ENCODE results near the gene CLUH. TPM values are rescaled to one million over a fixed set of nuclear protein-coding genes. Genes with fewer than 3 reads are reported as not detected.

The CLUH gene
- polyA plus RNA-seq, 1 experiment = 7.1 TPM

DNA sequence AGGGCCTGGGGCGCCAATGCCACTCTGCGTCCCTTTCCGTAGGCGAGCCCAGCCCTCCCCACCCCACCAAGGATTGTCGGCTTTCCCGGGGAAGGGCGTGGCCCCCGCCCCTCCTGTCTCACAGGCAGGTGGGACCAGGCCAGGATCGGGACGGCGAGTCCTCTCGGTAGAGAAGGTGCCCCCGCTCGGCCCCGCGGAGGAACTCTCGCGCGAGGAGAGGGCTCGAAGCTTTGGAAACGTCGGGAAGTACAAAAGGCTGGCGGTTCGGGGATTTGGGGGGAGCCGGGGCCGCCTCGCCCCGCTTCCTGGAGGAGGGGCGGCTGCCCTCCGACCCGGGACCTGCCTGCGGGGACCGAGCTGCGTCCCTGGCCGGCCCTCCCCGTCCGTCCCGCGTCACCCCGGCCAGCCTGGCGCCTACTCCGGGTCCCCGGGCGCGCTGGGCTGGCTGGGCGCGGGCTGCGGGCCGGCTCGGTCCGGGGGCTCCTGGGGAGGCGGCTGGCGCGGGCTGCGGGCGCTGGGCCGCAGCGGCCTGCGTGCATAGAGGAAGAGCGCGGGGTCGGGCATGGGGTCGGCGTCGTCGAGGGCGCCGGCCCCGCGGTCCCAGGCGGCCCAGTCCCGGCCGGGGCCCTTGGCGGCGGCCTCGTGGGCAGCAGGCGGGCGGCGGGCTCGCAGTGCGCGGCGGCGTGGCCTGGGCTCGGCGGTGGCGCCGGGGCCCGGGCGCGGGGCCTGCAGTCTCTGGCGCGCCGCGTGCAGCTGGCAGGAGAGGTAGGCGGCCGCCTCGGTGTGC is 12.6 kb upstream of the CLUH start:
- peaks cover 39% of the 10 kb centered on the region for H3K27me3 ChIP-seq (ENCODE audit: control insufficient read depth, insufficient read depth, low read length)
- TF ChIP-seq, protein P1, sequence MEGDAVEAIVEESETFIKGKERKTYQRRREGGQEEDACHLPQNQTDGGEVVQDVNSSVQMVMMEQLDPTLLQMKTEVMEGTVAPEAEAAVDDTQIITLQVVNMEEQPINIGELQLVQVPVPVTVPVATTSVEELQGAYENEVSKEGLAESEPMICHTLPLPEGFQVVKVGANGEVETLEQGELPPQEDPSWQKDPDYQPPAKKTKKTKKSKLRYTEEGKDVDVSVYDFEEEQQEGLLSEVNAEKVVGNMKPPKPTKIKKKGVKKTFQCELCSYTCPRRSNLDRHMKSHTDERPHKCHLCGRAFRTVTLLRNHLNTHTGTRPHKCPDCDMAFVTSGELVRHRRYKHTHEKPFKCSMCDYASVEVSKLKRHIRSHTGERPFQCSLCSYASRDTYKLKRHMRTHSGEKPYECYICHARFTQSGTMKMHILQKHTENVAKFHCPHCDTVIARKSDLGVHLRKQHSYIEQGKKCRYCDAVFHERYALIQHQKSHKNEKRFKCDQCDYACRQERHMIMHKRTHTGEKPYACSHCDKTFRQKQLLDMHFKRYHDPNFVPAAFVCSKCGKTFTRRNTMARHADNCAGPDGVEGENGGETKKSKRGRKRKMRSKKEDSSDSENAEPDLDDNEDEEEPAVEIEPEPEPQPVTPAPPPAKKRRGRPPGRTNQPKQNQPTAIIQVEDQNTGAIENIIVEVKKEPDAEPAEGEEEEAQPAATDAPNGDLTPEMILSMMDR (IDR thresholded peaks at IDR 0.05; ENCODE audit: low read depth, low read length) = no peak
- H3K27ac ChIP-seq (ENCODE audit: low read depth, low read length) = no peak overlapping the region
- DNase-seq (ENCODE audit: low read depth, low spot score) = no peak
- POLR2A ChIA-PET = no interaction called here
- CTCF ChIA-PET = no interaction called here
- no peak overlapping the region for H3K4me3 ChIP-seq (ENCODE audit: low read depth, low read length)
- peaks cover 4% of the 10 kb centered on the region; the same call in 1 of the 2 replicates for H3K9me3 ChIP-seq (ENCODE audit: control insufficient read depth, insufficient read depth, low read length)

DNA sequence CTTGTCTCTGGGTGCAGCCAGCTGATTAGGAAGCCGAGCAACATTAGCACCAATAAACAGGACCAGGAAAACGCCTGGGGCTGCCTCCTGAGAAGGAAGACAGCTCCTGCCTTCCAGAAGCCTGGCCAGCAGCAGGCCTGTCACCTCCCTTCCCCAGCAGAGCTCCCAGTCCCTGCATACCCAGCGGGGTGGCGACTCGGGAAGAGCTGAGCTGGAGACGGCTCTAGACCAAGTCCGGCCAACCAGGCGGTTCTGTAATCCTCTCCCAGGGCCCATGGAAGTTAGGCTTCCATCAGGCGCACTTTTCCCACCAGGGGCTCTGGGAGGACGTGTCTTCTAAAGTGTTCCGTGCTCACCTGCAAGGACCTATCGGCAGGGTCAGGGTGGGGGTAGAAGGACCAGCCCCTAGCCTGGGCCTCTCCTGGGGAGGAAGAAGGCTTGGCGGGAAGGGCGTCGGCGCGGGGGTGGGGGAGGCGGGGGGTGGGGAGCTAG is 12.0 kb upstream of the CLUH start:
- TF ChIP-seq, protein P1 (IDR thresholded peaks at IDR 0.05; ENCODE audit: low read depth, low read length) = no peak
- DNase-seq (ENCODE audit: low read depth, low spot score) = no peak
- CTCF ChIA-PET = no interaction called here
- H3K27me3 ChIP-seq (ENCODE audit: control insufficient read depth, insufficient read depth, low read length) = peaks cover 39% of the 10 kb centered on the region
- no peak overlapping the region for H3K27ac ChIP-seq (ENCODE audit: low read depth, low read length)
- no peak overlapping the region for H3K4me3 ChIP-seq (ENCODE audit: low read depth, low read length)
- POLR2A ChIA-PET = no interaction called here
- H3K9me3 ChIP-seq (ENCODE audit: control insufficient read depth, insufficient read depth, low read length) = peaks cover 4% of the 10 kb centered on the region; the same call in 1 of the 2 replicates

DNA sequence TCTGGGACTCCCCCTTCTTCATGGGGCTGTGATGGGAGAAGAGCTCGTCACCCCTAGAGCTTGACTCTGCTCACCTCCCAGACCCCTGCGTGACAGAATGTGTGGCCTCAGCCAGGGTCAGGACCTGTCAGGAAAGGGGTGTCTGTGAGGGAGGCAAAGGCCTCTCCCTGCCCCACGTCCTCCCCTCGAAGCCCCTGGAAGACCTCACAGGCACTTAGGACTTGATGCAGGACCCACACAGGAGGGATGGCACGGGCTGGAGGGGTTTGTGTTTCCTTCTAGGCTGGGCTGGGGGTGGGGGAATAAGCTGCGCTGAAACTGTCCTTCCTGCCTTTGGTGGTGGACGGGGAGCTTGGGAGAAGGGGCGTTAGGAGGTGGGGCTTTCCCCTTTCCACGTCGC is 11.0 kb upstream of the CLUH start:
- Histone ChIP-seq H3K27ac (ENCODE audit: low read depth, low read length) (no peak overlapping the region), H3K27me3 (ENCODE audit: control insufficient read depth, insufficient read depth, low read length) (peaks cover 39% of the 10 kb centered on the region), H3K9me3 (ENCODE audit: control insufficient read depth, insufficient read depth, low read length) (peaks cover 4% of the 10 kb centered on the region; the same call in 1 of the 2 replicates), H3K4me3 (ENCODE audit: low read depth, low read length) (no peak overlapping the region)
- TF ChIP-seq, protein P1 (IDR thresholded peaks at IDR 0.05; ENCODE audit: low read depth, low read length) = no peak
- POLR2A ChIA-PET = no interaction called here
- no peak for DNase-seq (ENCODE audit: low read depth, low spot score)
- CTCF ChIA-PET = no interaction called here

DNA sequence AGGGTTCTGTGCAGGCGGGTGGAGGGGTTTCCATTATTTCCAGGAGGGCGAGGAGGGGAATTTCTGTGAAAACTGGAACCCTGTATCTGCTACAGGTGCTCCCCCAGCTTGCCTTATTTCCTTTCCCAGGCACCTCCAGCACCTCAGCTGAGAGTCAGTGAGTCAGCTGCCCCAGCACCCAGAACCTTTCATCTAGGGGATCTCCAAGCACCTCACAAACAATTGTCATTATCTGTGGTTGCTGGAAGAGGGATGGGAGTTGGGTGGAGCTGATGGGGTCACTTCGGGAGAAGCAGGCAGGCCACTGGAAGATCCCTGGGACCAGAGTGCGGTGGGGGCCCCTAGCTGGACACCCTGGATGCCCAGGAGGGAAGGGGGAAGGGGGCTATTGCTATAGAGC is 10.0 kb upstream of the CLUH start:
- TF ChIP-seq, protein P1 (IDR thresholded peaks at IDR 0.05; ENCODE audit: low read depth, low read length) = no peak
- DNase-seq (ENCODE audit: low read depth, low spot score) = no peak
- H3K27ac ChIP-seq (ENCODE audit: low read depth, low read length) = no peak overlapping the region
- H3K9me3 ChIP-seq (ENCODE audit: control insufficient read depth, insufficient read depth, low read length) = peaks cover 4% of the 10 kb centered on the region; the same call in 1 of the 2 replicates
- H3K4me3 ChIP-seq (ENCODE audit: low read depth, low read length) = no peak overlapping the region
- ChIA-PET POLR2A (no interaction called here), CTCF (no interaction called here)
- peaks cover 38% of the 10 kb centered on the region for H3K27me3 ChIP-seq (ENCODE audit: control insufficient read depth, insufficient read depth, low read length)

DNA sequence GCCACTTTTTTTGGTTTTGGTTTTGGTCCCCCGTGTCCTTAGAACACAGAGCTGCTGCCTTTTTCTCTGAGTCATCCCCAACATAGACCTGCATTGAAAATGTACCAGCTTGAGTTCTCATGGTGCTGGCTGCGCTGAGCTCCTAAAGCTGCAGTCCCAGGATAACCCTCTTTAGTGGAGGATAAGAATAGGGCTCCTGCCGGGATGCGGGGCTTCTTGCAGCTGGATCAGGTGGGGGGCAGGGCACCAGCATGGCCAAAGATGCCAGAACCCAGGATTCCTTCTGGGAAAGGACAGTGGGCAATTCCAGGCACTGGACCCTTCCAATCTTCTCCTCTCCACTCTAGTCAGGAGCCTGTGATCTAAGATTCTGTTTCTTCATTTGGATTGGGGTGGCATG is 8.3 kb upstream of the CLUH start:
- Histone ChIP-seq H3K27ac (ENCODE audit: low read depth, low read length) (no peak overlapping the region), H3K27me3 (ENCODE audit: control insufficient read depth, insufficient read depth, low read length) (peaks cover 32% of the 10 kb centered on the region), H3K9me3 (ENCODE audit: control insufficient read depth, insufficient read depth, low read length) (peaks cover 4% of the 10 kb centered on the region; the same call in 1 of the 2 replicates), H3K4me3 (ENCODE audit: low read depth, low read length) (no peak overlapping the region)
- TF ChIP-seq, protein P1 (IDR thresholded peaks at IDR 0.05; ENCODE audit: low read depth, low read length) = no peak
- ChIA-PET CTCF (no interaction called here), POLR2A (no interaction called here)
- DNase-seq (ENCODE audit: low read depth, low spot score) = no peak
